ENCODE data around the gene TBC1D14. TPM values are rescaled to one million over a fixed set of nuclear protein-coding genes. Genes with fewer than 3 reads are reported as not detected.

The TBC1D14 gene
- total and polyA plus RNA-seq, 2 of the 8 experiments (the other 6 are each of a cell fraction or from before 2014, with no cell fraction given), result 45.6 to 48.2 TPM

GRCh38 chr4:6913350-6913905 lies 3.8 kb downstream of the TBC1D14 start:
- Histone ChIP-seq H3K18ac (ENCODE audit: extremely low read depth, low read length) (no peak overlapping the region), H2AFZ (ENCODE audit: low read length) (no peak overlapping the region), H4K91ac (replicated peaks; ENCODE audit: insufficient read length, low read length) (no peak overlapping the region), H3K79me2 (ENCODE audit: control insufficient read depth in 1 of 2, insufficient read depth in 2 of 2, low read length in 2 of 2) (peaks cover 0 to 60% of the 10 kb centered on the region in 2 experiments; a peak in 2 of 4 replicates), H2AK5ac (ENCODE audit: low read depth, low read length) (no peak overlapping the region), H3K9me3 (ENCODE audit: insufficient read depth in 2 of 2, low read depth in 1 of 2, low read length in 1 of 2) (no peaks in the 10 kb centered on the region), H3K27ac (ENCODE audit: low read depth, low read length) (no peak overlapping the region), H3K14ac (ENCODE audit: insufficient read length) (no peak overlapping the region), H2BK20ac (ENCODE audit: low read length) (no peak overlapping the region), H2BK12ac (ENCODE audit: low read depth, low read length) (no peak overlapping the region), H3K36me3 (ENCODE audit: control insufficient read depth in 2 of 4, insufficient read depth in 4 of 4, low read length in 3 of 4) (no peaks in the 10 kb centered on the region), H3K4me3 (ENCODE audit: extremely low read depth in 1 of 4, insufficient read depth in 2 of 4, low read depth in 3 of 4, low read length in 4 of 4) (no peak overlapping the region), H3K4me2 (ENCODE audit: insufficient read depth in 1 of 2, low read depth in 2 of 2, low read length in 2 of 2) (no peak overlapping the region), H3K9ac (replicated peaks in 1 of 4; ENCODE audit: extremely low read depth in 1 of 4, low read depth in 3 of 4, low read length in 3 of 4) (no peak overlapping the region), H4K8ac (ENCODE audit: extremely low read depth, insufficient read depth, low read length) (no peak overlapping the region), H2BK120ac (replicated peaks; ENCODE audit: low read depth, low read length) (no peak overlapping the region), H3K79me1 (ENCODE audit: low read depth, low read length) (peaks cover 15% of the 10 kb centered on the region), H4K5ac (ENCODE audit: insufficient read length, low read depth, low read length) (no peak overlapping the region), H2BK5ac (ENCODE audit: low read depth, low read length) (no peak overlapping the region), H3K56ac (replicated peaks; ENCODE audit: insufficient read length, low read depth, low read length) (no peak overlapping the region), H3K23ac (ENCODE audit: insufficient read length) (no peak overlapping the region), H4K20me1 (replicated peaks in 1 of 2; ENCODE audit: control insufficient read depth in 1 of 2, insufficient read depth in 2 of 2, low read length in 2 of 2) (peaks cover 14 to 33% of the 10 kb centered on the region in 2 experiments), H3K23me2 (ENCODE audit: low read depth, low read length) (peaks cover 11% of the 10 kb centered on the region), H3K27me3 (replicated peaks in 1 of 4; ENCODE audit: control insufficient read depth in 3 of 4, extremely low read depth in 1 of 4, insufficient read depth in 3 of 4, low read length in 3 of 4) (peaks cover 0 to 12% (median 5%) of the 10 kb centered on the region in 4 experiments; a peak in 4 of 7 replicates), H3K4me1 (replicated peaks in 1 of 4; ENCODE audit: control insufficient read depth in 3 of 4, insufficient read depth in 4 of 4, low read length in 3 of 4) (peaks cover 4 to 38% (median 16%) of the 10 kb centered on the region in 4 experiments), H3K4ac (replicated peaks; ENCODE audit: insufficient read length, low read depth, low read length) (no peak overlapping the region), H2BK15ac (ENCODE audit: low read length) (no peak overlapping the region)
- POLR2A ChIA-PET (ENCODE audit: partially characterized antibody), result interaction anchor here (0.8 to 1.0 kb wide), 2 partner anchors 9 to 35 kb away, joined by 3 to 4 read pairs; no protein-coding TSS in a partner anchor
- no peak for FAIRE-seq
- WGBS, 2 experiments (ENCODE audit: extremely low coverage in 1 of 2, insufficient coverage in 1 of 2, insufficient read length in 1 of 2, insufficient replicate concordance in 2 of 2, low coverage in 1 of 2, low lambda C conversion rate in 2 of 2, missing lambda C conversion rate in 1 of 2), result 96% methylated on average over 6 of the region's 6 CpGs; no CpG with 5 or more reads in 1 of the 2 experiments
- DNase-seq (ENCODE audit: low read depth in 1 of 2, low spot score in 2 of 2), result no peak
- no peak for TF ChIP-seq ASH2L (IDR thresholded peaks at IDR 0.05; ENCODE audit: low read length)
- CTCF ChIA-PET (ENCODE audit: partially characterized antibody), result interaction anchor here (0.8 to 9.7 kb wide), 11 partner anchors 11 to 158 kb away, joined by 3 to 56 read pairs (median 4); no protein-coding TSS in a partner anchor
